ENCODE results near the gene PHLDA3. TPM values are rescaled to one million over a fixed set of nuclear protein-coding genes. Genes with fewer than 3 reads are reported as not detected.
"Not testable (repeated sequence)": the region's sequence is repeated elsewhere in the genome, so short reads cannot be mapped to it uniquely, and the experiment has no call there.

Gene PHLDA3
- total RNA-seq, 1 donor from 2014 or later = 90.0 TPM

DNA sequence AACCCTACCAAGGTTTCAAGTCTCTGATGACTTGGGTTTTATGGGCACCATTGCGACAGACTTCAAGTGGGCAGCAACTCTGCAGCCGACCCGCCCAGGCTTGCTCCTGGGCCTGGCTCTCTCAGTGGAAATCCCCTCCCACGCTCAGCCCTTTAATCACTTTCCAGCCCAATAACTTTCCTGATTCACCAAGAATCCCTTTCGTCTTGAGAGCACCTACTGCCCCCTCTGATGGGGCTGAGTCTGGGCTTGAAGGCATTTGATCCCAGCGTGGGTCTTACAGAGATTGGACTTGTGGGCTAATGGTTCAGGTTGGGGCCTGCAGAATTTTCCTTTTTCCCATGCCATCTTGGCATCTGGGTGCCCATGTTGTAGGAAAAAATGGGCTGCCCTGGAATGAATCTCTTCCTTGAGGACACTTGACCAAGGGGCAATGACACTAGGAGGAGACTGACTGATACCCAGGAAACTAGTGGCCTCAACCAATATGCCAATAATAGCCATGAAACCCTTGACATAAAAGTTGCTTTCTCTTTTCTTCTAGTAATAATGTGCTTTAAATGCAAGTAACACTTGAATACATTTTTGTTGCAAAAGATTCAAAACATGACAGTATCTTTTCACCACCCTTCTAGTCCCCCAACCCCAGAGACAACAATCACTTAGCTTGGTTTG is 7.8 kb upstream of the PHLDA3 start:
- intact Hi-C loops (cut with DNase I) = no loop called here
- ATAC-seq = peak; percentile 38

DNA sequence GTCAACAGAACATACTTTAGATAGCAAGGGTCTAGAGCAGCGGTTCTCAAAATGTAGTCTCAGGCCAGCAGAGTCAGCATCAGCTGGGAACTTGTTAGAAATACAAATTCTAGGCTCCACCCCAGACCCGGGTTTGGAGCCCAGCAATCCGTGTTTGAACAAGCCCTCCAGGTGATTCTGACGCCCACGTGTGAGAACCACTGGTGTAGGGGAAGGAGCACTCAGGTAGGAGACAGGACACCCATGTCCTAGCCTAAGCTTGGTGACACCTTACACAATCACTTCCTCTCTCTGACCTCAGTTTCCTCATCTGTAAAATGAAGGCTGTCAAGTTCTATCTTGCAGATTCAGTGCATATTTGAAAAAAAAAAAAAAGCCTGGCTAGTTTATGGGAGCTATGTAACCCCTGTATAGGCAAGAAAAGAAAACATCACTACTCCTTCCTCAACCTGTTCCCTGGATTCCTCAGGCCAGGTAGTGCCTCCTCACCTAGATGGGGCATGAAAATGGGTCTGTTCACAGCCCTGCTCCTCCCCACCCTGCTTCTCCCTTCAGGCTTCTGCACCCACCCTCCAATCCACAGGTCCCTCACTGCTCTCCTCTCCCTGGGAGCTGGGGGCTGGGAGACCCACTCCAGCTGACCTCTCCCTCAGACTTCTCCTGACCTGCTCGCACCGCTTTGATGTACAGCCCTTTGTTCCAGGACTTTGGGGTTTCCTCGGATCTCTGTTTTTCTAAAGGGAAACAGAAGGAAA is 7.1 kb upstream of the PHLDA3 start:
- no peak for DNase-seq
- intact Hi-C loops (cut with DNase I) = no loop called here
- Histone ChIP-seq H3K27me3 (no peaks in the 10 kb centered on the region), H3K4me3 (no peak overlapping the region), H3K4me1 (peaks cover 18% of the 10 kb centered on the region), H3K36me3 (no peaks in the 10 kb centered on the region), H3K9me3 (no peaks in the 10 kb centered on the region), H3K27ac (no peak overlapping the region)
- TF ChIP-seq, protein P1, sequence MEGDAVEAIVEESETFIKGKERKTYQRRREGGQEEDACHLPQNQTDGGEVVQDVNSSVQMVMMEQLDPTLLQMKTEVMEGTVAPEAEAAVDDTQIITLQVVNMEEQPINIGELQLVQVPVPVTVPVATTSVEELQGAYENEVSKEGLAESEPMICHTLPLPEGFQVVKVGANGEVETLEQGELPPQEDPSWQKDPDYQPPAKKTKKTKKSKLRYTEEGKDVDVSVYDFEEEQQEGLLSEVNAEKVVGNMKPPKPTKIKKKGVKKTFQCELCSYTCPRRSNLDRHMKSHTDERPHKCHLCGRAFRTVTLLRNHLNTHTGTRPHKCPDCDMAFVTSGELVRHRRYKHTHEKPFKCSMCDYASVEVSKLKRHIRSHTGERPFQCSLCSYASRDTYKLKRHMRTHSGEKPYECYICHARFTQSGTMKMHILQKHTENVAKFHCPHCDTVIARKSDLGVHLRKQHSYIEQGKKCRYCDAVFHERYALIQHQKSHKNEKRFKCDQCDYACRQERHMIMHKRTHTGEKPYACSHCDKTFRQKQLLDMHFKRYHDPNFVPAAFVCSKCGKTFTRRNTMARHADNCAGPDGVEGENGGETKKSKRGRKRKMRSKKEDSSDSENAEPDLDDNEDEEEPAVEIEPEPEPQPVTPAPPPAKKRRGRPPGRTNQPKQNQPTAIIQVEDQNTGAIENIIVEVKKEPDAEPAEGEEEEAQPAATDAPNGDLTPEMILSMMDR (IDR thresholded peaks at IDR 0.05) = no peak
- ATAC-seq = no peak

More for the DNA sequence above, 7.8 kb upstream of the PHLDA3 start:
- TF ChIP-seq, protein P1 (IDR thresholded peaks at IDR 0.05) = no peak
- no peaks in the 10 kb centered on the region for H3K36me3 ChIP-seq
- no peaks in the 10 kb centered on the region for H3K27me3 ChIP-seq
- H3K4me3 ChIP-seq = no peak overlapping the region
- no peak overlapping the region for H3K27ac ChIP-seq
- H3K4me1 ChIP-seq = peaks cover 25% of the 10 kb centered on the region
- no peaks in the 10 kb centered on the region for H3K9me3 ChIP-seq
- DNase-seq = peak; percentile 75

- Histone ChIP-seq H3K36me3 (no peaks in the 10 kb centered on the region), H3K4me1 (peaks cover 11% of the 10 kb centered on the region), H3K27ac (no peak overlapping the region), H3K4me3 (no peak overlapping the region), H3K9me3 (no peaks in the 10 kb centered on the region), H3K27me3 (no peaks in the 10 kb centered on the region)
- intact Hi-C loops (cut with DNase I) = no loop called here
- DNase-seq (no peak), ATAC-seq (no peak)
- TF ChIP-seq, protein P1 (IDR thresholded peaks at IDR 0.05) = no peak
These were observed 6.1 kb upstream of the PHLDA3 start for GRCh38 chr1:201475130-201475529.

DNA sequence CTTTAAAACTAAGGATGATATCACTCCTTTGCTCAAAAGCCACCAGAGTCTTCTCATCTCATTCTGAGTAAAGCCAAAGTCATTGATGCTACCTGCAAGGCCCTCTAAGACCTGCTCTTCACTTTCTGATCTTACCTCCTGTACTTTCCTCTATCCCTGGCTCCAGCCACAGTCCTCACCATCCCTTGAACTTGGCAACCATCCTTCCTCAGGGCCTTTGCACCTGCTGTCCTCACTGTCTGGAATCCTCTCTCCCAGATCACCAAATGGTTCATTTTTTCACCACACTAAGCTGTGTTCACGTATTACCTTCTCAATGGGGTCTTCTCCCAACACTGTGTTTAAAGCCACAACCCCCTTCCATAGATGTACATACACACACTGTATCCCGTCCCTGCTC is 4.3 kb upstream of the PHLDA3 start:
- H3K27ac ChIP-seq = no peak overlapping the region
- no peaks in the 10 kb centered on the region for H3K9me3 ChIP-seq
- TF ChIP-seq, protein P1 (IDR thresholded peaks at IDR 0.05) = no peak
- H3K36me3 ChIP-seq = no peaks in the 10 kb centered on the region
- DNase-seq (no peak), ATAC-seq (no peak)
- no peak overlapping the region for H3K4me3 ChIP-seq
- no peaks in the 10 kb centered on the region for H3K27me3 ChIP-seq
- intact Hi-C loops (cut with DNase I) = no loop called here
- H3K4me1 ChIP-seq = peaks cover 14% of the 10 kb centered on the region

DNA sequence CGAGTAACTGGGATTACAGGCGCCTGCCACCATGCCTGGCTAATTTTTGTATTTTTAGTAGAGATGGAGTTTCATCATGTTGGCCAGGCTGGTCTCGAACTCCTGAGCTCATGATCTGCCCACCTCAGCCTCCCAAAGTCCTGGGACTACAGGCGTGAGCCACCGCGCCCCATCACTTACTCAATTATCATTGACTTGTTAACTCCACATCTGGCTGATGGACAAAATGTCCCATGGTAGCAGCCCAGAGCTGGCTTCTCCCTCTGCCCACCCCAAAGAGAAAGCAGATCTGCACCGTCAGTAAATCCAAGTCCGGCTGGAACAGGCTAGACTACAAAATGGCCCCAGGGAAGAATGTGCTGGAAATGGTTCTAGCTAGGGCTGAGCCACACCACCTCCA is 3.3 kb upstream of the PHLDA3 start:
- H3K9me3 ChIP-seq; intact Hi-C loops (cut with DNase I); H3K27ac ChIP-seq; H3K27me3 ChIP-seq; DNase-seq; H3K4me3 ChIP-seq; H3K36me3 ChIP-seq; ATAC-seq: not testable (repeated sequence)
- H3K4me1 ChIP-seq = peaks cover 14% of the 10 kb centered on the region

DNA sequence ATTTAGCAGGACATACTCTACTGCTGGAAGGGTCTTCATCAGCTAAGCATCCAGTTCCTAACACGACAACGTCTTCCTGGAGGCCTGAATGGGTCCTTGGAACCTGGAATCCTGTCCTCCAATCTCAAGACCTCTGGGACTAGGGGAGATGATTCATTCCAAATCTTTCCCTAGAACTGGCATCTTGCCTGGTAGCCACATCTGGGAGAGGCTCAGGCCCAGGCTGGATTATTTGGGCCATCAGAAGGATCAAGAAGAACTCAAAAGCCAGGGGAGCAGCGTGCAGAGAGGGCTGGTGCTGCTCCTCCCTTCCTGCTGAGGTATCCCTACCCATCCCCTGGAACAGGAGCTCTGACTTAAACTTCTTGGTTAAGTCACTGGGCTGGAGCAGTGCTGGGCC is 2.8 kb upstream of the PHLDA3 start:
- Histone ChIP-seq H3K36me3 (no peaks in the 10 kb centered on the region), H3K9me3 (no peaks in the 10 kb centered on the region), H3K27me3 (no peaks in the 10 kb centered on the region), H3K4me1 (peaks cover 17% of the 10 kb centered on the region), H3K27ac (no peak overlapping the region), H3K4me3 (no peak overlapping the region)
- intact Hi-C loops (cut with DNase I) = no loop called here
- ATAC-seq (no peak), DNase-seq (no peak)
- TF ChIP-seq, protein P1 (IDR thresholded peaks at IDR 0.05) = no peak

Data from upper lobe of right lung (tissue), 1 donor.